GM21360 (cell line): ENCODE results near the gene OR1E2.
"Not testable (repeated sequence)": the region's sequence is repeated elsewhere in the genome, so short reads cannot be mapped to it uniquely, and the experiment has no call there.

Experiments used
- ATAC-seq: cut with Tn5 transposase; IDR thresholded peaks from one replicate; pipeline ENCODE4 v1.9.1; 2021; ENCODE audit warnings: mild to moderate bottlenecking, moderate library complexity; ENCODE audit not compliant: unreplicated experiment

Gene OR1E2, protein sequence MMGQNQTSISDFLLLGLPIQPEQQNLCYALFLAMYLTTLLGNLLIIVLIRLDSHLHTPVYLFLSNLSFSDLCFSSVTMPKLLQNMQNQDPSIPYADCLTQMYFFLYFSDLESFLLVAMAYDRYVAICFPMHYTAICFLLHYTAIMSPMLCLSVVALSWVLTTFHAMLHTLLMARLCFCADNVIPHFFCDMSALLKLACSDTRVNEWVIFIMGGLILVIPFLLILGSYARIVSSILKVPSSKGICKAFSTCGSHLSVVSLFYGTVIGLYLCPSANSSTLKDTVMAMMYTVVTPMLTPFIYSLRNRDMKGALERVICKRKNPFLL

DNA sequence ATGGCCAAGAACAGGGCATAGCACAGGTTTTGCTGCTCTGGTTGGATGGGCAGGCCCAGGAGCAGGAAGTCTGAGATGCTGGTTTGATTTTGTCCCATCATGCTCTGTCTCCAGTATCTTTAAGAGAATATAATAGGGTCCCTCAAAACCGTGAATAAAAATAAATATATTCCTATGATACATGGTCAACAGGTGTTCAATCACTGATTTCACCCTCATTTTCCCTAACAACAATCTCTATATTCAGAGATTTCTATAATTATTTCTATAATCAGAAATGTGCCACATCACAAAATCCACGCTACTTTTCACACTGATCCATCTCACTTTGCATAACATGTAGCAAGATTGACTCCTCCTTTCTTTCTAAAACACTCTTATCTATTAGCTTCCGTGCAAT is at the start of gene OR1E2:
TSS of gene OR1E2 (minus strand) at position 101 of the 400 bp plus-strand sequence. CDS start at position 101, 0 bp downstream.
- ATAC-seq = no peak

DNA sequence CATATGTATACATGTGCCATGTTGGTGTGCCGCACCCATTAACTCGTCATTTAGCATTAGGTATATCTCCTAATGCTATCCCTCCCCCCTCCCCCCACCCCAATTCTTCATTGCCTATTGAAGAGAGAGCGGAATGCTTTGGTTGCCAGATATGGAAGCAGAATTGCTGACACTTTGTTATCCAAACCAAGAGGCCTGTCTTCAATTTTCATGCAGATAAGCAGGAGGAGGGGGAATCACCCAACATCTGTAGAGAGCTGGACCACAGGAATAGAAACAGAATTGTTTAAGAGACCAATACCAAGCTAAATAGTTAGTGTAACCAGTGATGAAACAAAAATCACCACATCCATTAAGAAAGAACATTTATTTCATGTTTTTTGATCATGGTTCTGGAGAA is 49.2 kb upstream of the OR1E2 start:
- no peak for ATAC-seq

DNA sequence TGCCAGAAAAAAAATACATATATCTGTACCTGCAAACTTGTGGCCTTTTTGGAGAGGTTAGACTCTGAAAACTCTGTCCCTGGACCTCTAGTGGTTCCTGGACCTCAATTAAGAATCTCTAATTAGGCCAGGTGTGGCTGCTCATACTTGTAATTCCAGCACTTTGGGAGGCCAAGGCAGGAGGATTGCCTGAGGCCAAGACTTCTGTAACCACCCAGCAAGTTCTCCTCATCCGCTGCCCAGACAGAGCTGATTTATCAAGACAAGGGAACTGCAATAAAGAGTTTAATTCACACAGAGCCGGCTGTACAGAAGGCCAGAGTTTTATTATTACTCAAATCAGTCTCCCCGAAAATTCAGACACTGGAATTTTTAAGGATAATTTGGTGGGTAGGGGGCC is 46.3 kb upstream of the OR1E2 start:
- no peak for ATAC-seq

DNA sequence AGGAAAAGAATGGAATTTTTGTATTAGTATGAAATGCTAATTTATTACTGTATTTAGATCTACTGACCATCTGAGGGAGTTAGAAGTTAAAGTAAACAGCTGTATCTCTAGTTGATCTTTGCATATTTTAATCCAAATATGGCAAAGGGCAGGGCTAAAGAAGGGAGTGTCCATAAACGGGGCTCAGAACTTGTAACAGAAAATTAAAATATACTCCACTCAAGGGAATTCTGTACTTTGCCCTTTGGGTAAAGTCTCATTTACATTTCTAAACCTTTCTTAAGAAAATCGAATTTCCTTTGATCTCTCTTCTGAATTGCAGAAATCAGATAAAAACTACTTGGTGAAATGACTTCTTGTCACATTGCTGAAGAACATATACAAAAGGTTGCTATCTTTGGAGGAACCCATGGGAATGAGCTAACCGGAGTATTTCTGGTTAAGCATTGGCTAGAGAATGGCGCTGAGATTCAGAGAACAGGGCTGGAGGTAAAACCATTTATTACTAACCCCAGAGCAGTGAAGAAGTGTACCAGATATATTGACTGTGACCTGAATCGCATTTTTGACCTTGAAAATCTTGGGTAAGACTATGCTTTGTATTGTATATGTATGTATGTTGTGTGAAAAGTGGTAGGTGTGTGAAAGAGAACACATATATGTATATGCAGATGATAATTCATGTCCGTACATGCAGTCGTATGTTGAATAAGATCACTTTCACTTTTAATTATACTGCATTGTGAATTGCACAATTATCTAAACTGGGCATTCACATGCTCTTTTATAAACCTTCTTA is 42.4 kb upstream of the OR1E2 start, which contains the start of gene ASPA:
TSS of gene ASPA (plus strand) at position 186 of the 799 bp plus-strand sequence. CDS start at position 349, 163 bp downstream.
- ATAC-seq = no peak

DNA sequence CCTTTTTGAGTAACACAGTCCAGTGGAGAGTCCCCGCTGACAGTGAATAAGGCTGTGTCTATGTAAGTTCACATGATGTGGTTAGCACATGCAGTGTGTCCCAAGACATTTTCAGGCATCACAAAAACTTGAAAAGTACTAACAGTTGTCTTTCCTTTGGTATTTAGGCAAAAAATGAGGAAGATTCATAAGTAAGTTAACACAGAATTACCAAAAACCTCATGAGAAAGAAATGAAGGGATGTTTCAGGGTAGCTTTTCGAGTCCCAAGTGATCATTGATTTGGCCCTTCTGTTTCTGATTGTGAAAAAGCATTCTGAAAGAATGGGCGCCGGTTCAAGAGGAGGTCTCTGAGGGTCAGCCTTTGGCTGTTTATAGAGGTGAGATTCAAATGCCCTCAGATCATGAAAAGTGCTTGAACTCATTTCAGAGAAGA is 41.6 kb upstream of the OR1E2 start:
- no peak for ATAC-seq

DNA sequence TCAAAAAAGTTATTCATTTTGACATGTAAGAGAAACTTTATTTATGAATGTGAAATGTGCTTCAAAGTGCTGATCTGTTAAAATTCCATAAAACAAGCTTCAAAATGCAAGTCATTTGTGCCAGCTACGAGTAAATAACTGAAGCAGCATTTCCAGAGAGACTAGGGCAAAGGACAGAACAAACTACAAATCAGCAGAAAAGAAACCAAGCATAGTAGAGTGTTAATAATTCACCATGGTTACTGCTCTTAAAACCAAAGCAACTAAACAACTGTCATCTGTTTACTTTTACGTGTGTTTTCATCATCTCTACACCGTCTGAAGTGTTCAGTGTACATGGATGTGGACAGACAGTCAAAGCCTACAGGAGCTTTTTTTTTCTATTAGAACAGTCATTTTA is 40.6 kb upstream of the OR1E2 start:
- no peak for ATAC-seq

DNA sequence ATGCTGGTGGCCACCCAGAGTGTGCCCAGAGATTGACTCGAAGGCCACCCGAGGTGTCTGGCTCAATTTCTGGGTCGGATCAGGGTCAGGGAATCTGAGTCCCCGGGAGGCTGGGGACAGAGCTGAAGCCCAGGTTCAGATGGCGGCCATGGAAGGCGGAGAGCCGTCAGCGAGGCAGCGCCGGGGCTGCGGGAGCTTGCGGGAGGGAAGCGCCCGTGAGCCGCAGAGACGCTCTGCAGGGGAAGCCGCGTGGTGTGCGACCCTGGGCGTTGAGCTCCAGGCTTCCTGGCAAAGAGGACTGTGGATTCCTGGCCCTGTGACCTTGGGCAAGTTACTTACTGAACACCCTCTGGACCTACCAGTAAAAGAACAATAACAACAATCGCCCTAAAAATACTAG is 38.5 kb upstream of the OR1E2 start:
- ATAC-seq = no peak

DNA sequence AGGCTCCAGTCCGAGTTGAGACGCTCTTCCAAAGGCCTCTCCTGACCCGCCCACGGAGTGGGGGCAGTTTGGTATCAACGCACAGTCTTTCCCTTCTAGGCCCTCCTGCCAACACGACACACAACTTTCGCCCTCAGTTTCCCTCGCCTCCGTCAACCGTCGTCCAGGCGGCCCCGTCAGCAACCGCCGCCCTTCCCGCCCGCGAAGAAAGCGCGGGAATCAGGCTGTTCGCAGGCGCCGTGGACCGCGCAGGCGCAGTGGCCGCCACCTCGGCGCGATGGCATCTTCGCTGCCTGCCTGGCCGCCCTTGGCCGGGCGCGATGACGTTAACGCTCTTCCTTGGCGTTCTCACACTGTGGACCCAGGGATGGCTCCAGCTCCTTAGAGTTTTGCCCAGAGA is 38.0 kb upstream of the OR1E2 start, which contains the start of gene SPATA22:
TSS of gene SPATA22 (minus strand) at position 221 of the 400 bp plus-strand sequence. CDS start 2,494 bp downstream, outside the sequence.
- ATAC-seq = no peak

DNA sequence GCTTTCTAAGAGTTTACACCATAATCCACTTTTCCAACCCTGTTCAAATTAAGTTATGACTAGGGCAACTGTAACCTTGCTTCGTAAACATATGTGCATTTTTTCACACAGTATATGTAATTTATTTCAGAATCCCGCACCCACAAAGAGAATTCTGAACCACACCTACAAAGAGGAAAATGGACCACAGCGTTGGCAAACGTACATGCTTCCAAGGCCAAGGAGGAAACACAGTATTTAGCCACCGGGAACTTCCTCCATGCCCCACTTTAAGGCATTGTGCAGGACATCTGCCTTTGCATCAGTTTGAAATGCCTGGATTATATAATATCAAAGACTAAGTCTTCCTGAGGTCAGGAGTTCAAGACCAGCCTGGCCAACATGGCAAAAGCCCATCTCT is 35.9 kb upstream of the OR1E2 start:
- ATAC-seq = no peak

DNA sequence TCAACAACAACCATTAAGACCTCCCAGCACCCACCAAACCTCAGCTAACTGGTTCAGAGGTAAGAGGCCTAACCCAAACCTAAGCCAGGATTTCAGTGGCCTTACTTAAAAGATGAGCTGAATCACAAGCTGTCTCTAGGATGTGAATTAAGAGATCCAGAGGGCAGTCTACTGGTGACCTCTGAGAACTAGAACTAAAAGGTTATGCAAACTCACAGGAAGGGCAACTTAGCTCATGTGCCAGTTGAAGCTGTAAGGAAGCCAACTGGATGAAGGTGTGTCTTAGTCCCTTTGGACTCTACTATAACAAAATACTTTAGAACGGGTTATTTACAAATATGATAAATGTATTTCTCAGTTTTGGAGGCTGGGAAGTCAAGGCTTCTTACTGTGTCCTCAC is 32.7 kb upstream of the OR1E2 start:
- not testable (repeated sequence) for ATAC-seq

DNA sequence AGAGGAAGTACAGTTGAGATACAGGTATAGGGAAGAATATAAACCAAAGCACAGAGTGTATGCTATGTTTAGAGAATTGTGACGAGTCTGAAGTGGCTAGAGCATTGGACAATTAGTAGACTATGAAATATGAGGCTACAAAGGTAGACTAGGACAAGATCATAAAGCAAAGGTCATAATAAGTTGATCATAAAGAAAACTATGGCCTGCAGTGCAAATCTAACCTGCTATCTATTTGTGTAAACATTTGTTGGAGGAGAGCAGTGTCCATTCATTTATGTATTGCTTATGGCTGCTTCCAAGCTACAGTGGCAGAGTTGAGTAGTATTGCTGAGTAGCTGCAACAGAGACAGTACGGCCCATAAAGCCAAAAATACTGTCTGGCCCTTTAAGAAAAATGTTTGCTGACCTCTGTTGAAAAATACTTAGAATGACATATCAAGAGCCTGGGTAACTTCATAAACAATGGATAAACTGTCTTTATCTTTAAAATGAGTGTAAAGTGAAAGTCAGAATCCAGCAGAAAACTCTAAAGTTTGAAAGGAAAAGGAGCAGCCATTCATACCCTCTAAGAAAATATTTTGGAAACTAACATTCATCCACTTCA is 14.5 kb upstream of the OR1E2 start:
- no peak for ATAC-seq

DNA sequence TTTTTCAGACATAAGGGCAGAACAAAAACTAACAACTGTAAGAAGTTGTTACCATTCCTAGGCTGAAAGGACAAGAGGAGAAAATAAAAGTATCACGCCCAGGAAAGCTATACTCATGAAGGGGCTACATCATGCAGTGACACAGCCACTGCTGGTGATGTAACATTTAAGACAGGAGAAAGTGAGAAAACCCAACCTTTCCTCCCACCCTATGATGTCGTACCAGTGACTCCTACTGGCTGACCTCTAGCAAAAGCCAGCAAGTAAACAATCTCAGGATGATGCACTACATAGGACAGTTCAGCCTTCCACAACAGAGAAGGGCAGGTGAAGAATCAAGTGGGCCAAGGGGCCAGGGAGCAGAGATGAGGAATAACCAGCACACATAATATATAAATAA is 14.0 kb upstream of the OR1E2 start:
- no peak for ATAC-seq

DNA sequence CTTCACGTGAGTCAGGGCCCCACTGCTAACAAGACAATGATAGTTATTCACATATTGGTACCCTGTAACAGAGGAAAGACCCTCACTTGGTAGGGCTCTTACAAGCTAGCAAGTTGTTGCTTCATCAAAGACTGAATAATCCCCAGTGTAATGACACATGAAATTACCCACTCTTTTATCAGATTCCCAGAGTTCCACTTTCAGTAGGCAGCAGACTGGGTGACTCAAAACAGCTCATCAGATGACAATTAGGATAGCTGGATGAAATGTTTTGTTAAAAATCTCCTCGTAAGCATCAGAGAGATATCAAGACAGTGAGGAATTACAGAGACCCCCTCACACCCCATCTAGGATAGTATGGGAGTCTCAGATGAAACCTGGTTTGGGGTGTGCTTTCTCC is 6.8 kb upstream of the OR1E2 start:
- no peak for ATAC-seq

DNA sequence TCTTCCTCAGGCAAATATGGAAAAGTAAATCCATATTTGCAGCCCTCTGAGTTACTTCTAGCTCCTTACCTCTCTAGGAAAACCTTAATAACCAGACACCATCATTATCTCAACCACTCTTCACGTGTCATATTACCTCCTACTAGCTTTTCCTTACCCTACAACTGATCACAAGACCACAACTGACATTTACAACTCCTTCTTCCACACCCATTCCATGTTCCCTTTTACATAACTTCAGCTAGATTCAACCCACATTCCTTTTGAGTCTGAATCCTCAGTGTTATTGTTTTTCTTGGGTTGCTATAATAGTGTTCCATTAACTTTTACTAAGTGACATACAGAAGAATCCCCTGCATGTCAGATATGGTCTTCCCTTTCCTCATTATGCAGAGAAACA is 4.7 kb upstream of the OR1E2 start:
- no peak for ATAC-seq

DNA sequence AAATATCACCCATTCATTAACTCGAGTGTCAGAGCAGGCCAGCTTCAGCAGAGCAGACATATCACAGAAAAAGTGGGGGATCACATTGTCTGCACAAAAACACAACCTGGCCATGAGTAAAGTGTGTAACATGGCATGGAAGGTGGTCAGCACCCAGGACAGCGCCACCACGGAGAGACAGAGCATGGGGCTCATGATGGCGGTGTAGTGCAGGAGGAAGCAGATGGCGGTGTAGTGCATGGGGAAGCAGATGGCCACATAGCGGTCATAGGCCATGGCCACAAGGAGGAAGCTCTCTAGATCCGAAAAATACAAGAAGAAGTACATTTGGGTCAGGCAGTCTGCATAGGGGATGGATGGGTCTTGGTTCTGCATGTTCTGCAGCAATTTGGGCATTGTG is 426 bp downstream of the OR1E2 start:
- not testable (repeated sequence) for ATAC-seq

DNA sequence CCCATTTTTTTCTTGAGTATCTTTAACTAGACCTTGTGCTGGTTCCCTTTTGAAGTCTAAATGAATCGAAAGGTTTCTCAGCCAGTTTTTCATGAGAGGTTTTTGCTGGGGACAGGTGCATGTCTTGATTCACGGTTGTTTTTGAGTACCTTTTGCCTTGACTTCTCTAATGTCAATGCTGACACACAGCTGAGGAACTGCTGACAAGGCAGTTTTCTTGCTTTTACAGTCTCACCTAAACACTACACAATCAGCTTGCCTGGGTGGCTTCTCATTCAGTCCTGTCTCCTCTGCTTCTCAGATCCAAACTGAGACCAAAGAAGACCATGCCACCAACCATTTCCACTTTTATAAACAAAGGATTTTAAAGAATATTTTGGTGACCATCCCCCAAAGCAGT is 15.4 kb downstream of the OR1E2 start:
- no peak for ATAC-seq

DNA sequence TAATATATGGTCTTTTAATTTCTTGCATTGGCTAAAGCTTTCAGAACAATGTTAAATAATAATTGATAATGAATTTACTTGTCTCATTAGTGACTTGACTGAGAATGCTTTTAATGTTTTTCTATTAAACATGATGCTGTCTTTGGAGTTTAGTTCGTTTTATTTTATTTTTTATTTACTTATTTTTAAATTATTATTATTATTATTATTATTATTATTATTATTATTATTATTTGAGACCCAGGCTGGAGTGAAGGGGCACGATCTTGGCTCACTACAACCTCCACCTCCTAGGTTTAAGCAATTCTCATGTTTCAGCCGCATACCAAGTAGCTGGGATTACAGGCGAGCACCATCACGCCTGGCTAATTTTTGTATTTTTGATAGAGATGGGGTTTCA is 18.0 kb downstream of the OR1E2 start:
- ATAC-seq = no peak

DNA sequence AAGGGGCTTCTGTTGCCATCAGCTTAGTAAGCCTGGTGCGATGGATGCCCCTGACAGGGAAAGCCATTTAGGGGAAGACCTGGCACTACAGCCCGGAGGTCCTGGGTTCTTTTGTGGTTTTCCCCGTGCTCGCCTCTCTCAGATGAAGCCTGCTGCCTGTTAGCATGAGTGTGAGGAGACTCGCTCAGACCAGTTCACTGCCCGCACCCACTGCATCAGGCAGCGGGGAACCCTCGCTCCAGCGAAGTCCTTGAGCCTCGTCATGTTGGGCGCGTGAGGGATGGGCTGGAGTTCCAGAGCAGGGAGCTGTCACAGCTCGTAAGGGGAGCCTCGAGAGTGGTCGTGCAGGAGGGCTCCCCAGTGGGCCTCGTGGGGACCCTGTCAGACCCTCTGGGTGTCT is 21.4 kb downstream of the OR1E2 start:
- not testable (repeated sequence) for ATAC-seq

DNA sequence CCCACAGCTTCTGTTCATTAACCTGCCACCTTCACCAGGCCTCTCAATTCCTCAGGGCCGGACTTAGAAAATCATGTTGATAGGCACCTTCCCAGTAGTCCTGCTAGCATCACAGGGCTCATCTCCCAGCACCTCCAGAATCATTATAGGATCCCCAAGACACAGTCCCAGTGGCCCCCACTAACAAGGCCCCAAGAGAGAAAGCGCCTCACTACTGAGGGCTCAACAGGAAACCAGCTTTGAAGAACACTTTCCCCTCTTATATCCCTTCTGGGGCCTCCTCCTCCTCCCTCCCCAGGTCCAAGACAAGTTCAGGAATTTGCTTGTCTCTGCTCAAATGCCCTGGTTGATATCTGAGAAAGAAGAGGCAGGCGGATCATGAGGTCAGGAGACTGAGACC is 22.6 kb downstream of the OR1E2 start, which contains the start of gene OR3A3:
TSS of gene OR3A3 (plus strand) at position 301 of the 400 bp plus-strand sequence.
- ATAC-seq = no peak

DNA sequence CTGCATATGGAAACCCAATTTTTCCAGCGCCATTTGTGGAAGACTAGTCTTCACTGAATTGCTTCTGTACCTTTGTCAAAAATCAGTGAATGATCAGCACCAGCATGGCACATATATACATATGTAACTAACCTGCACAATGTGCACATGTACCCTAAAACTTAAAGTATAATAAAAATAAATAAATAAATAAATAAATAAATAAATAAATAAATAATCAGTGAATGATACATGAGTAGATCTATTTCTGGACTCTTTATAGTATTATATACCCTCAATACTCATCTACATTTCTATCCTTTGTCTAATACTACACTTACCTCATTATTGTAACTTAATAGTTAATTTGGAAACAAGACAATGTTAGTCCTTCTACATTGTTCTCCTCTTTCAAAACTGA is 29.8 kb downstream of the OR1E2 start:
- ATAC-seq = not testable (repeated sequence)

DNA sequence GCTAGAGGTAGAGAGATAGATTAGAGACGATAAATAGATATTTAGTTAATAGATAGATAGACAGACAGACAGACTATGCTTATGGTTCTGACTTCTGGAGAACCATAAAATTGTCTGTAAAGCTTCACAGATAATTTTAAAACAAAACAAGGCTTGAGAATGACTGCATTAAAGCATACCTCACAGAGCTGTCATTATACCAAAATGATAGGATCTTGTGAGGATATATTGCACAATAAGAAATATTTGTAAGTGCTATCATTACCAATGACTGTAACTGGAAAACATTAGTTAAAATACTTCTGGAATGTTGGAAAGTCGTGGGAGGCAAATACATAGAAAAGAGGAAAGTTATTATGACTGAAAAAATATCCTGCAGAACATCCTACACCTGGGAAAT is 31.9 kb downstream of the OR1E2 start:
- ATAC-seq = no peak
